ENCODE data around the gene MSH5. TPM values are rescaled to one million over a fixed set of nuclear protein-coding genes. Genes with fewer than 3 reads are reported as not detected.

MSH5 gene
- total RNA-seq, 1 donor from 2014 or later: 11.2 TPM

DNA sequence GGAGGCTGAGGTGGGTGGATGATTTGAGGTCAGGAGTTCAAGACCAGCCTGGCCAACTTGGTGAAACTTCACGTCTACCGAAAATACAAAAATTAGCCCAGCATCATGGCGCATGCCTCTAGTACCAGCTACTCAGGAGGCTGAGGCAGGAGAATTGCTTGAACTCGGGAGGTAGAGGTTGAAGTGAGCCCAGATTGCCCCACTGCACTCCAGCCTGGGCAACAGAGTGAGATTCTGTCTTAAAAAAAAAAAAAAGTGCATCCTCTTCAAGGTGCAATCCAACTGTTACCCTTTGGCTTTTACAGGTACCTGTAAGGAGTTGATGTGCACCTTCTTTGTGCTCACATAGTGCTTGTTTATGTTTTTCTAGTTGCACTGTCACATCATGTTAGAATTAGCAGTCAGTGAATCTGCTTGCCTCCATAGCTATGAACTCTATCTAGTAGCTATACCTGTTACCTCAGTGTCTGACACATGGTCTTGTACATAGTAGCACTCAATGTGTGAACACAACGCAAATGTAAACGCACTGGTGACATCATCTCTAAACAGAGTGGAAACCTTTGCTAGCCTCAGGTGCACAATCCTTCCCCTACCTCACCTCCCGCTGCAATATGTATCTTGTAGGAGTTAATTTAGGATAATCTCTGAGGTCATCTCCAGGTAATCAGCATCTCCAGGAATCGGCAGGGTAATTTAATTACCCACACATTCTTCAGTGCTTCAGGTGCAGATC, 9.7 kb downstream of the MSH5 start:
- no peak overlapping the region for H3K4me3 ChIP-seq
- intact Hi-C loops (cut with DNase I): no loop called here
- H3K9me3 ChIP-seq: no peaks in the 10 kb centered on the region
- no peaks in the 10 kb centered on the region for H3K27me3 ChIP-seq
- no peaks in the 10 kb centered on the region for H3K4me1 ChIP-seq
- ATAC-seq (no peak), DNase-seq (no peak)
- H3K36me3 ChIP-seq: no peaks in the 10 kb centered on the region
- TF ChIP-seq, protein P1, sequence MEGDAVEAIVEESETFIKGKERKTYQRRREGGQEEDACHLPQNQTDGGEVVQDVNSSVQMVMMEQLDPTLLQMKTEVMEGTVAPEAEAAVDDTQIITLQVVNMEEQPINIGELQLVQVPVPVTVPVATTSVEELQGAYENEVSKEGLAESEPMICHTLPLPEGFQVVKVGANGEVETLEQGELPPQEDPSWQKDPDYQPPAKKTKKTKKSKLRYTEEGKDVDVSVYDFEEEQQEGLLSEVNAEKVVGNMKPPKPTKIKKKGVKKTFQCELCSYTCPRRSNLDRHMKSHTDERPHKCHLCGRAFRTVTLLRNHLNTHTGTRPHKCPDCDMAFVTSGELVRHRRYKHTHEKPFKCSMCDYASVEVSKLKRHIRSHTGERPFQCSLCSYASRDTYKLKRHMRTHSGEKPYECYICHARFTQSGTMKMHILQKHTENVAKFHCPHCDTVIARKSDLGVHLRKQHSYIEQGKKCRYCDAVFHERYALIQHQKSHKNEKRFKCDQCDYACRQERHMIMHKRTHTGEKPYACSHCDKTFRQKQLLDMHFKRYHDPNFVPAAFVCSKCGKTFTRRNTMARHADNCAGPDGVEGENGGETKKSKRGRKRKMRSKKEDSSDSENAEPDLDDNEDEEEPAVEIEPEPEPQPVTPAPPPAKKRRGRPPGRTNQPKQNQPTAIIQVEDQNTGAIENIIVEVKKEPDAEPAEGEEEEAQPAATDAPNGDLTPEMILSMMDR (IDR thresholded peaks at IDR 0.05): no peak
- no peak overlapping the region for H3K27ac ChIP-seq

DNA sequence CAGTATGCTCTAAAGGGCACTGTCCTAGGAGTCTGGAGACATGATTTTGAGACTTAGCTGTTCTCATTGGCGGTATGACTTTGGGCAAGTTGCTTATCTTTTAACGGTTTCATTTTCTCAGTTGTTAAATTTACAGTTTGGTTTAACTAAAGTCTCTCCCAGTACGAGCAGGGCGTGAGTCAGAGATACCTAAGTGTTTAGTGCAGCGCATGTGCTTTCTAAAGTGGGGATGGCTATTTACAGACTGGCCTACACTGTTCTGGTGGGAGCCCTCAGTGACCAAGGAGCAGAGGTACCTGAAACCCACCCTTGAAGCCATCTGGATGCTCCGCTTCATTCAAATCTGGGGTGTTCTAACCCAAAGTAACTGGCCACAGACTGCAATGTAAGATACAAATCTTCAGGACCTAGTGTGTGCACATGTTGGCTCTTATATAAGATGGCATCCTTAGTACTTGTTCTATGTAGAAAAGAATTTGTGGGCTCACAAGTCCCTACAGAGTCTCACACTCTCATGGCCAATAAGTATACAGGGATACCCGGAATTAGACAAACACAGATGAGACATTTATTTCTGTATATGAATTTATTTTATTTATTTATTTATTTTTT, 10.7 kb downstream of the MSH5 start:
- H3K36me3 ChIP-seq: no peaks in the 10 kb centered on the region
- intact Hi-C loops (cut with DNase I): no loop called here
- H3K27ac ChIP-seq: no peak overlapping the region
- ATAC-seq (no peak), DNase-seq (no peak)
- H3K27me3 ChIP-seq: no peaks in the 10 kb centered on the region
- no peaks in the 10 kb centered on the region for H3K4me1 ChIP-seq
- H3K4me3 ChIP-seq: no peak overlapping the region
- TF ChIP-seq, protein P1 (IDR thresholded peaks at IDR 0.05): no peak
- no peaks in the 10 kb centered on the region for H3K9me3 ChIP-seq

DNA sequence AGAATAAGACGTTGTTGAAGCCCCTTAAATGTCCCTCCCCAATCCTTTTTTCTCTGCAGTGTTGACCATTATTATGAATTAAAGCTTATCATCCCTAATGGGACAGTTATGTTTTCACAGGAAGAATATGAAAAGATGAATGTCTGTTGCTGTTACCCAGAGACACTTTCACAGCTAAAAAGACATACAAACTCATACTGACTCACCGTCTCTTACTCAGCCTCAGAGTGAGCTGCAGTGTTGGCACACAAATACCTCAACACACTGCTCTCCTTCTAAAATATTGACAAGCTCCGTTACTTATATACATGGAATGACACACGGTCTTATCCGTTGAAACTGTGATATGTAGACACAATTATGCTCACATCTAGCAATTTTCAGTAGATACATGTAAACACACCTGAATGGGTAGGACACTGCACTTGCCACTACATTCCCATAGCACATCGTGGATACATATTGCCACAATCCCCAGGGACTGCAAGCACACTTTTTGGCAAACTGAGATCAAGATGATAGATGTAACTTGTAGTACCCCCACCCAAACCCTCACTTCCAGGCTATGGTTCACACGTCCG, 13.0 kb downstream of the MSH5 start:
- H3K27ac ChIP-seq: no peak overlapping the region
- intact Hi-C loops (cut with DNase I): no loop called here
- H3K4me1 ChIP-seq: no peaks in the 10 kb centered on the region
- ATAC-seq (no peak), DNase-seq (no peak)
- H3K36me3 ChIP-seq: no peaks in the 10 kb centered on the region
- TF ChIP-seq, protein P1 (IDR thresholded peaks at IDR 0.05): no peak
- H3K4me3 ChIP-seq: no peak overlapping the region
- H3K9me3 ChIP-seq: no peaks in the 10 kb centered on the region
- no peaks in the 10 kb centered on the region for H3K27me3 ChIP-seq

DNA sequence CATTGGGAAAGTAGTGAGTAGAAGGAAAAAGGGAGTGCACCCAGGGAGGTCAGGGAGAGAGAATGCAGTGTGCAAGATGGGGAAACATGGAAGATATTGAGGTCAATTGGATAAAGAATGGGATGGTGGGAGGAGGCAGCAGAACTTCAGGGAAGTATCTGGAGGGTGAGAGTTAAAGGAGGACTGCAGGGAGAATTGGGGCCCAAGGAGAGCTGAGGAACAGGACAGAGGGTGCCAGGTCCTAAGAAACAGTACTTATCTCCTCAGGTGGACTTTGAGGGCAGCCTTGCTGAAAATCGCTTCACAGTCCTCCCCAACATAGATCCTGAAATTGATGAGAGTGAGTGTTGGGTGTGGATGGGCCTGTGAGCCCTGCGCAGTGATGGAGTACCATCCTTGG, 18.5 kb downstream of the MSH5 start:
- Histone ChIP-seq H3K27me3 (no peaks in the 10 kb centered on the region), H3K4me1 (no peaks in the 10 kb centered on the region), H3K36me3 (no peaks in the 10 kb centered on the region), H3K27ac (no peak overlapping the region), H3K4me3 (no peak overlapping the region), H3K9me3 (no peaks in the 10 kb centered on the region)
- intact Hi-C loops (cut with DNase I): no loop called here
- TF ChIP-seq, protein P1 (IDR thresholded peaks at IDR 0.05): no peak
- ATAC-seq: no peak
- DNase-seq: no peak

DNA sequence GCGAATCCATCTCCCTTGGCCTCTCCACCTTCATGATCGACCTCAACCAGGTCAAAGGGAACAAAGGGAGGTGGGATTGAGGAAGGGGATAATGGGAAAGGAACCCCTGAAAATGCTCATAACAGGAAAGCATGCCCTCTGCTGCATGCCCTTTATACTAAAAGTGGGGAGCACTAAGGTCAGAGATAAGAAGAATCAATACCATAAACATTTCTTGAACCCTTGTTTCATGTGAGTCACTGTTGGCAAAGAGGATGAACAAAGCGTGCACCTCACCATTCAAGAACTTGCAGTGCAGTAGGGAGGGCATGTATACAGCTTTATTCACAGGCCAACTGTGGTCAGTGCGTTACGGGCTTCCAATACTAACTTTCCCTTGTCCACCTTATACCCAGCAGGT, 21.0 kb downstream of the MSH5 start:
- H3K27ac ChIP-seq: no peak overlapping the region
- no peaks in the 10 kb centered on the region for H3K36me3 ChIP-seq
- ATAC-seq (no peak), DNase-seq (no peak)
- no peak overlapping the region for H3K4me3 ChIP-seq
- TF ChIP-seq, protein P1 (IDR thresholded peaks at IDR 0.05): no peak
- H3K9me3 ChIP-seq: no peaks in the 10 kb centered on the region
- intact Hi-C loops (cut with DNase I): no loop called here
- H3K4me1 ChIP-seq: no peaks in the 10 kb centered on the region
- no peaks in the 10 kb centered on the region for H3K27me3 ChIP-seq

All from upper lobe of right lung (tissue), 1 donor.